Activated T-cell treated with anti-CD3 and anti-CD28 coated beads for 24 hours (primary cell): ENCODE data around the gene C1QC.
"Not testable (repeated sequence)": the region's sequence is repeated elsewhere in the genome, so short reads cannot be mapped to it uniquely, and the experiment has no call there.

Experiments
- DNase-seq: peaks from one replicate; pipeline ENCODE4 v3.0.0-alpha.2; 2020; ENCODE audit warnings: low read depth

C1QC gene

GRCh38 chr1:22650089-22650693 lies 6.8 kb downstream of the C1QC start:
- no peak for DNase-seq

GRCh38 chr1:22651941-22652856 lies 8.8 kb downstream of the C1QC start:
- no peak for DNase-seq

DNA sequence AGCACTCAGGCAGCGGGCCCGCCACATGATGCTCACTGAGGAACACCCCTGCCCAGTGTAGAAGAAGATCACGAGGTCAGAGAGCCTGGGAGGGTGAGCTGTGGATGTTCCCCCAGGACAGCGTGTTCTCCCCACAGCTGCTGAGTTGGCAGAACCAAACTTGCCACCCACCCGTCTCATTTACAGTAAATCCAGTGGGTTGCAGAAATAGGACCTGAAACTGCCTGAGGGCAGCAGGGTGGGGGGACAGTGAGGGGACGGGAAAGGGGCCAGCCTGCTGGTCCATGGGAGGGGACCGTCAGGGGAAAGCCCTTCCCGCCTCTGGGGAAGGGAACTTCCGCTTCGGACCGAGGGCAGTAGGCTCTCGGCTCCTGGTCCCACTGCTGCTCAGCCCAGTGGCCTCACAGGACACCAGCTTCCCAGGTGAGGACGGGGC lies 9.5 kb downstream of the C1QC start, which contains the start of gene C1QB:
TSS of gene C1QB (plus strand) at position 356 of the 436 bp plus-strand sequence. CDS start 6,227 bp downstream, outside the sequence.
- no peak for DNase-seq

DNA sequence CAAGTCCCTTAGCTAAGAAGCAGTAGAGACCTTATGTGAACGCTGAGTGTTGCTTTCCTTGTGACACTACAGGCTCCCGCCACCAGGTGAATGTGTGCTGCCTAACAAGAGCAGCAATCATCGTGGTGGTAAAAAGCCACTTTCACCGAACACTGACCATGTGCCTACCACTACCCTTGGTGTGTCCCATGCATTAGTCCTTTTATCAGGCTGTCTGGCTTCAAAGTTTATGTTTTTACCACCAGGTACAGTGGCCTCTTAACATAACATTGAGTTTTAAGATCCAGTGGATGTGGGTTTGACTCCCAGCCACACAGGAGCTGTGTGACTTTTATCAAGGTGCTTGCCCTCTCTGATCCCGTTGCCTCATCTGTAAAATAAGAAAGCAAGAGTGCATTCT lies 11.3 kb downstream of the C1QC start:
- no peak for DNase-seq

DNA sequence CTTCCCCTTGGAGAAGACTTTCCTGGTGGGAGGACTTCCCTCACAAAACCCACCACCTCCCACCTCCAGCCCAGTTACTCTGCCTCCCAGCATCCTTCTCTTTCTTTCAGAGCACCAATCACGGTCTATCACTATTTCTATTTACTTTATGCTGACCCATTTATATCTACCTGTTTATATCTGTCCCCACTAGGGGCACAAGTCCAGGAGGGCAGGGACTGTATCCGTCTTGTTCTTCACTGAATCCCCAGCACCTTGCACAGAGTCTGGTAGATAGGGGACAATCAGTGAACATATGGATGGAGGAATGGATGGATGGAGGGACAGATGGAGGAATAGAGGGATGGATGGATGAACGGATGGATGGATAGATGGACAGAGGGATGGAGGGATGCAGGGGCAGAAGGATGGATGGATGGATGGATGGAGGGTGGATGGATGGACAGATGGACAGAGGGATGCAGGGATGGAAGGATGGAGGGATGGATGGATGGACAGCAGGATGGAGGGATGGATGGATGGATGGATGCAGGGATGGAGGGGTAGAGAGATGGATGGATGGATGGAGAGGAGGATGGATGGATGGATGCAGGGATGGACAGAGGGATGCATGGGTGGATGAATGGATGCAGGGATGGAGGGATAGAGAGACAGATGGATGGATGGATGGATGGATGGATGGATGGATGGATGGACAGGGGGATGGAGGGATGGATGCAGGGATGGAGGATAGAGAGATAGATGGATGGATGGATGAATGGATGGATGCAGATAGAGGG lies 15.1 kb downstream of the C1QC start:
- no peak for DNase-seq

GRCh38 chr1:22660716-22661241 lies 17.3 kb downstream of the C1QC start:
- DNase-seq: no peak

- DNase-seq: no peak
Observed at GRCh38 chr1:22661880-22662279, 18.4 kb downstream of the C1QC start.

DNA sequence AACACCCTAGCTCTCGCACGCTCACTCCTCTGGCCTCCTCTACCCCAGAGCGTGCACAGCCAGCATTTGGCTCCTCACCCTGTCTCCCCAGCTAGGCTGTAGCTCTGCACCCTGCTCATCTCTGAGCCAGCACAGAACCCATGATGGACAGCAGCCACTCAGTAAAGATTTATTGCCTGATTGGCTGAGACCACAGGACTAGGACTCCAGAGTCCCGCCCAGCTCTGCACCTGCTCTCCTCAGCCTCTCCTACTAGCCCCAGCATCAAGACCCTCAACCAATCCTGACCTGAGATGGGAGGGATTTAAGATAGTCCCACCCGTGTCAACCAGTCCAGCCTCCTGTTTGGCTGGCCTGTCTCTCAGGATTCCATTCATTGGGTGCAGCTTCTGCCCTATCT lies 18.9 kb downstream of the C1QC start:
- no peak for DNase-seq

GRCh38 chr1:22662986-22663408 lies 19.6 kb downstream of the C1QC start:
- DNase-seq: no peak

DNA sequence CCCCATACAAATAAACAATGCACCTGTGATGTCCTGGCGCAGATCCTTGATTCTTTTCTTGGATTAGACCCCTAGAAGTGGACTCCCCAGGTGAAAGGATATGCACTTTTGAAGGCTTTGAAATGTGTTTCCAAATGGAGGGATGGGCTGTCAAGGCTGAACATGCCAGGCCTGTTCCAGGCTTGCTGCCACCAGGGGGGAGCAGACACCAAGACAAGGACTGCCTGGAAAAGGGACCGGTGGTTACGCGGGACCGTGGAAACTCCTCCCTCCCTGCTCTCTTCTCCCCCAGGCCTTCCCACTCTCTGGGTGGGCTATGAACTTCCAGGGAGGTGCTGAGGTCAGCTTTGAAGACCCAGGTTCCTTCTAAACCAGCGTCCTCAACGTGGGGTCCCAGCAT lies 22.3 kb downstream of the C1QC start:
- no peak for DNase-seq

GRCh38 chr1:22666412-22666811 lies 23.0 kb downstream of the C1QC start:
- no peak for DNase-seq

DNA sequence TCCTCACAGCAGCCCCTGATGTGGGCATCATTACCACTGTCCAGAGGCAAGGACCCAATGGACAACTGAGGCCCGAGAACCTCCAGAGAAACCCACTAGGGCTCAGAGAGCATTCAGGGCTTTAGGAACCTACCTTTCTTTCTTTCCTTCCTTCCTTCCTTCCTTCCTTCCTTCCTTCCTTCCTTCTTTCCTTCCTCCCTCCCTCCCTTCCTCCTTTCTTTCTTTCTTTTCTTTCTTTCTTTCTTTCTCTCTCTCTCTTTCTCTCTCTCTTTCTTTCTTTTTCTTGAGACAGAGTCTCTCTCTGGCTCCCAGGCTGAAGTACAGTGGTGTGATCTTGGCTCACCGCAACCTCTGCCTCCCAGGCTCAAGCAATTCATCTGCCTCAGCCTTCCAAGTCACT lies 25.4 kb downstream of the C1QC start:
- DNase-seq: not testable (repeated sequence)

GRCh38 chr1:22670352-22670975 lies 27.0 kb downstream of the C1QC start:
- no peak for DNase-seq

DNA sequence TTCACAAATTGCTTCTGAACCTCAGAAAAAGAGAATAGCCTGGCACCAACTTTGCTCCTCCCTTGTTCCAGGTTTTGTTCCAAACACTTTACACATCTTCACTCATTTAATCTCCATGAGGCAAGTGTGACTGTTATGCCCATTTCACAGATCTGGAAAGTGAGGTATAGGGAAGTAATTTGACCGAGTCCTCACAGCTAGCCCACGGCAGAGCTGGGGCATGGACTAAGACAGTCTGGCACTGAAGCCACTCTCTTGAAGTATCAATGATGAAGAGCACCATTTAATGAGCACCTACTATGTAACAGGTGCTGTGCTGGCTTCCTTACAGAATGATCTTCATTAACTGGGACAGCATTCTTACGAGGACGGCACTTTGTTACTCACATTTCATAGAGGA lies 28.6 kb downstream of the C1QC start:
- no peak for DNase-seq

DNA sequence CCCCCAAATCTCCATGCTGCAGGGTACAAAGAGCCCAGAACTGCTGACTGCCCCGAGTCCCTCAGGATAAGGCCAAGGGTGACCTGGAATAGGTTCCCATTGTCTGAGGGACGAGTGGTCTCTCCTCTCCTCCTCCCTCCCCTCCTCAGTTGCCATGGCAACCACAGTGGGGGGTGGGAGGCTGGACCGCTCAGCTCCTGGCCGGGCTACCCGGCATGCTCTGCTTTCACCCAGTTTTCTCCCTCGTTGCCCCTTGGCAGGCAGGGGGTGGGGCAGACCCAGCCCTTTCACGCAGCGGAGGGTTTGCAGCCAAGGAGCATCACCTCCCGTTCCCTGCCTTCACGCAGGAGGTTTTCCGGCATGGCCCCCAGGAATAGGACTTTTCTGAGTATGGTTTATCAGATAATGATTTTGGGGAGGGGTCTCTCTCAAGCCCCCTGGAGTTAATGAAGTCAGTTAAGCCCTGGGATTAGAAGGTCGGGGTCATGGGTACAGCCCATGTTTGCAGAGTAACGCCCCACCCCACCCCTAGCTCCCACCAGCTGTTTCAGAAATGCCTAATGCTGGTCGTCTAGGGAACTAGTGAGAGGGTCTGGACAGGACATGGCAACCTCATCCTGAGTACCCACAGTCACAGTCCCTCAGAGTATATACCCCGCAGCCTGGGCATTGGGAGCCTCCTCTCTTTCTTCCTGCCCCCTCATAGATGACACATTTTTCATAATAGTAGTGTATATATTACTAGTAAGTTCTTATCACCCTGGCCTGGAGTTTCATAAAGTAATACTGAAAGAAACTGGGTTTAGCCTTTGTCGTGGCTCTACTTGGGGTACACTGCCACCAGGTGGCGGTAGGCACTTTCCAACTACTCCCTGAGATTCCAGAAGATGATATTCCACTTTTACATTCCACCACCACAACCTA lies 30.3 kb downstream of the C1QC start:
- no peak for DNase-seq

GRCh38 chr1:22674410-22674749 lies 30.9 kb downstream of the C1QC start:
- DNase-seq: no peak

DNA sequence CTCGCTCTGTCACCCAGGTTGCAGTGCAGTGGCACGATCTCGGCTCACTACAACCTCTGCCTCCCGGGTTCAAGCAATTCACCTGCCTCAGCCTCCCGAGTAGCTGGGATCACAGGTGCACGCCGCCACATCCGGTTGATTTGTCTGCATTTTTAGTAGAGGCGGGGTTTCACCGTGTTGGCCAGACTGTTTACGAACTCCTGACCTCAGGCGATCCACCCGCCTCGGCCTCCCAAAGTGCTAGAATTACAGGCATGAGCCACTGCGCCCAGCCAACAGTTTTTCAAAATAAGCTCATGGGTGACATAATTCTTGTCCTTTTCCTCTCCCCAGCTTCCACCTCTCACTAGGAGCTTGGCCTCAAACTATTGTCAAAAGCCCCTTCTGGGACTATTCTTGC lies 32.7 kb downstream of the C1QC start:
- DNase-seq: not testable (repeated sequence)

DNA sequence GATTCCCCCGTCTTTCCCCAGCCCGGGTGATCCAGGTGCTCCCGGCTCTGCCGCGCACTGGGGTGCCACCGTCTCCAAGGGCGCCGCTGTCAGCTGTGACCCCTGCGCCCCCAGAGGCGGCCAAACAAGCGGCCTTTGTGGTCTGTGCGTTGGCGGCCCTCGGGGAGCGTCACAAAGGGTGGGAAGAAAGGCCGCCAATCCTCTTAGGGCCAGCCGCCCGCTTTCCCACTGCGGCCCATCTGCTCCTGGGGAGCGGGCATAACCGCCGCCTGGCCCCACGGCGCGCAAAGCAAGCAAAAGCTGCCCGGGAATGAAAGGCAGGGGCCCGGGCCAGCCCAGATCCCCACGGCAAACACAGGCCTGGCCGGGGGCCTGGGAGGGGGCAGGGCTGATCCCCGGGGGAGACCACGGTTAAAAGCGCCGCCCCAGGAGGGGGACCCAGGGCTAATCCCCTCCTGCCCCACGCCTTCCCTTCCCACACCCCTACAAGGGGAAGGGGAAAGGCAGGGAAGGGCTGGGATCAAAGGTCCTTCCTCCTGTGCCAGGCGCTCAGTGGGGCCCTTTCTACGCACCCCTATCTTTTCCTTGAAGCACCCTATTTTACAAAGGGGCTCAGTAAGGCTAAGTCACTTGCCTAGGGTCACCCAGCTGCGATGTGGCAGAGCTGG lies 33.6 kb downstream of the C1QC start:
- no peak for DNase-seq

- DNase-seq: no peak
Observed at GRCh38 chr1:22677931-22678896, 34.8 kb downstream of the C1QC start.
